ENCODE data around the gene STPG2.

GRCh38 chr4:98006060-98006459, 137.2 kb downstream of the STPG2 start:
- TF ChIP-seq CTCF (IDR thresholded peaks at IDR 0.05) = no peak
- TF ChIP-seq POLR2AphosphoS5 (IDR thresholded peaks at IDR 0.05) = no peak
- no peak for TF ChIP-seq POLR2A (IDR thresholded peaks at IDR 0.05)
